Rectal smooth muscle tissue (tissue), 1 donor: Measurements from ENCODE around the gene REEP6.

Experiments
- H3K27ac ChIP-seq: one replicate; pipeline ENCODE4 v1.7.0; 2013; ENCODE audit warnings: low read depth, low read length, inconsistent platforms
- H3K27me3 ChIP-seq: one replicate; pipeline ENCODE4 v1.7.0; 2013; ENCODE audit warnings: low read length; ENCODE audit not compliant: control insufficient read depth, insufficient read depth
- H3K36me3 ChIP-seq: one replicate; pipeline ENCODE4 v1.7.0; 2013; ENCODE audit warnings: low read length; ENCODE audit not compliant: control insufficient read depth, insufficient read depth
- H3K4me1 ChIP-seq: one replicate; pipeline ENCODE4 v1.7.0; 2013; ENCODE audit warnings: low read length; ENCODE audit not compliant: control insufficient read depth, insufficient read depth
- H3K4me3 ChIP-seq: one replicate; pipeline ENCODE4 v1.7.0; 2013; ENCODE audit warnings: low read length
- H3K9ac ChIP-seq: one replicate; pipeline ENCODE4 v1.7.0; 2013; ENCODE audit warnings: low read length

REEP6 gene

DNA sequence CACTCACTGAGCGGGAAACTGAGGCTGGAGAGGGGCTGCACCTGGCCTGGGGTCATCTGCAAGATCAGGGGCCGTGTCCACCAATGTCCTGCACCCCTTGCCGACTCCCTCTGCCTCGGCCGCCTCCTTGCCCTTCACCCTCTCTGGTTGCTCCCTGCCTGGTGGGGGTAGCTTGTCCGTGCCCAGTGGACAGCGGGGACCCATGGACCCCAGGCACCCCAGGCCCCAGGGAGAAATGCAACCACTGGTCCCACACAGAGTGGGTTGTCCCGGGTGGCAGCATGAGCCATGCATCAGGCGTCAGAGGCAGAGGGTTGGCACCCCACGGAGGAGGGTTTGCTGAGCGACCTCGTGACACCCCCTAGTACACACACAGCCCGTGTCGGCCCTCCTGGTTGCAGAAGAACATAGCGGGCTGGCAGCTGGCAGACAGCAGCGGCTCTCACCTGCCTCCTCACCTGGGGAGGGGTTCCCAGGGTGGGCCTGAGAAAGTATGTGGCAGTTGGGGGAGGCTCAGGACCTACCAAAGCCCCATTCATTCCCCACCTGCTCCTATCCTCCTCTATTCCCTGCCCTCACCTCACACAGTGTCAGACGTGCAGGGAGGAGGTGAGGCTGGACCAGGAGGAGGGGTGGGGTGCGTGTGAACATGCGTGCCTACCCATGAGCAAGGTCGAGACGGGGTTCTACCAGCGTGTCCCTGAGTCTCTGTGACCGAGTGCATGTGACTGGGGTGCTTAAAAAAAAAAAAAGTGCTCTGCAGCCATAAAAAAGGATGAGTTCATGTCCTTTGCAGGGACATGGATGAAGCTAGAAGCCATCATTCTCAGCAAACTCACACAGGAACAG, 13.2 kb downstream of the REEP6 start:
- Histone ChIP-seq H3K4me3 (no peak overlapping the region), H3K36me3 (no peaks in the 10 kb centered on the region), H3K27ac (no peak overlapping the region), H3K27me3 (peaks cover 13% of the 10 kb centered on the region), H3K4me1 (no peaks in the 10 kb centered on the region), H3K9ac (no peak overlapping the region)

DNA sequence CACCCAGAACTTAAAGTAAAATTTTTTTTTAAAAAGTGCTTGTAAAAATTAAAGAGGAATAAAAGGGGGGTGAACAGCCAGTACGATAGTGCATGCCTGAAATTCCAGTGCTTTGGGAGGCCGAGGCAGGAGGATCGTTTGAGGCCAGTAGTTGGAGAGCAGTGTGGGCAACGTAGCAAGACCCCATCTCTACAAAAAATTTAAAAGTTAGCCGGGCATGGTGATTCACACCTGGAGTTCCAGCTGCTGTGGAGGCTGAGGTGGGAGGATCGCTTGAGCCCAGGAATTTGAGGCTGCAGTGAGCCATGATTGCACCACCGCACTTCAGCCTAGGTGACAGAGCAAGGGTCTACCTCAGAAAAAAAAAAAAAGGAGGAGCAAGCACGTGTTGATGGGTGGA, 14.0 kb downstream of the REEP6 start:
- H3K4me3 ChIP-seq = no peak overlapping the region
- no peak overlapping the region for H3K27ac ChIP-seq
- H3K36me3 ChIP-seq = no peaks in the 10 kb centered on the region
- peaks cover 13% of the 10 kb centered on the region for H3K27me3 ChIP-seq
- no peaks in the 10 kb centered on the region for H3K4me1 ChIP-seq
- H3K9ac ChIP-seq = no peak overlapping the region

DNA sequence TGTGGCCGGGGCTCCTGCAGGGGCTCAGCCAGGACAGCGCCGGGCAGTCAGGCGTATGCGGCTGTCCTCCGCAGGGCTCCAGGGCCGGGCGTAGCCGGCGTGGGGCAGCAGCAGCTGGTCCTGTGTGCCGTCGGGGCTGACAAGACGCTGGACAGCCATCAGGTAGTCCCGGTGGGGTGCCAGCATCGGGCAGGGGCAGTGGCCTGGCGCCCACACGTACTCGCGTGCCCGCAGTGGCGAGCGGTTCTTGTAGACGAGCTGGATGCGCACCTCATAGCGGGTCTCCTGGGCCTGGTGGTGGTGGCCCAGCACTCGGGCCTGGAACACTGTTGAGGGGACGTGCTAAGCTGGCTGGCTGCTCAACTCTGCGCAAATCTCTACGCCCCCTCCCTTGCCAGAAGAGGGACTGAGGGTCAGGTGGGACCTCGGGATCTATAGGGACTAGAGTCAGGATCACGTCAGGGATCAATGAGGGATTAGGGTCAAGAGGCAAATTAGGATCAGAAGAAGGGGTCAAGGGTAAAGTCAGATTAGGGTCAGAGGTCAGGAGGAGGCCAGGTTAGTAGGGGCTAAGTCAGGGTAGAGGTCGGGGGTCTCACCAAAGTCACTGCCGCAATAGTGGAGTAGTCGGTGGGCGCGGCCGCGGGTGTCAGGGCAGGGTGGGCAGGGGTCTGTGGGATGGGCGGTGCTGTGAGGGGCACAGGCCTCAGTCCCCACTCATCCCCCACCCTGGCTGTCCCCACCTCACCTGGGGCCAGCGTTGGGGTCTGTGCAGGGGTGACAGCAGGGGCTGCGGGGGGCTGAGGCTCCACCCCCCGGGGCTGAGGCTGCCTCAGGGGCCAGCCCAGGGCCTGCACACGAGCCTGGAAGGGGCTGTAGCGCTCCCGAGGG, 15.3 kb downstream of the REEP6 start:
- no peak overlapping the region for H3K27ac ChIP-seq
- no peak overlapping the region for H3K4me3 ChIP-seq

DNA sequence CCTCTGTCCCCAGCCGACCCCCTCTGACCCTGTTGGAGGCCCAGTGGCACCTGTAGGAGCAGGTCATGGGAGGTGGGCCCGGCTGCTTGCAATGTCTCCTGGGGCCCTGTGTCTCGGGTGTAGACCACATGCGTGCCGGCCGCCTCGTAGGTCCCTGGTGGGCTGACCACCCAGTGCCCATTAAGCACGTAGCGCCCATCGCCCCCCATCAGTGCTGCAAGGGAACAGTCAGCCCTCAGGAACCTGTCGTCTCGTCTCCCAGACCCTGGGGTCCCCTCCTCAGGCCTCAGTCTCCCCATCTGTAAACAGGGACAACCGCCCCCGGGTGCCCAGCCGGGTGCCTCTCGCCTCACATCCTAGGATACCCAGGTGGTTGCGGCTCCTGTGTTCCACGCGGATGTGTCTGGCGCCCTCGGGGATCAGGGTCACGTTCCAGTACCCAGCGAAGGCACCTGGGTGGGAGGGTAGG, 16.2 kb downstream of the REEP6 start:
- no peaks in the 10 kb centered on the region for H3K36me3 ChIP-seq
- no peak overlapping the region for H3K9ac ChIP-seq
- H3K4me1 ChIP-seq = no peaks in the 10 kb centered on the region

More for the DNA sequence above, 15.3 kb downstream of the REEP6 start:
- Histone ChIP-seq H3K4me1 (no peaks in the 10 kb centered on the region), H3K9ac (no peak overlapping the region), H3K36me3 (no peaks in the 10 kb centered on the region), H3K27me3 (peaks cover 13% of the 10 kb centered on the region)

DNA sequence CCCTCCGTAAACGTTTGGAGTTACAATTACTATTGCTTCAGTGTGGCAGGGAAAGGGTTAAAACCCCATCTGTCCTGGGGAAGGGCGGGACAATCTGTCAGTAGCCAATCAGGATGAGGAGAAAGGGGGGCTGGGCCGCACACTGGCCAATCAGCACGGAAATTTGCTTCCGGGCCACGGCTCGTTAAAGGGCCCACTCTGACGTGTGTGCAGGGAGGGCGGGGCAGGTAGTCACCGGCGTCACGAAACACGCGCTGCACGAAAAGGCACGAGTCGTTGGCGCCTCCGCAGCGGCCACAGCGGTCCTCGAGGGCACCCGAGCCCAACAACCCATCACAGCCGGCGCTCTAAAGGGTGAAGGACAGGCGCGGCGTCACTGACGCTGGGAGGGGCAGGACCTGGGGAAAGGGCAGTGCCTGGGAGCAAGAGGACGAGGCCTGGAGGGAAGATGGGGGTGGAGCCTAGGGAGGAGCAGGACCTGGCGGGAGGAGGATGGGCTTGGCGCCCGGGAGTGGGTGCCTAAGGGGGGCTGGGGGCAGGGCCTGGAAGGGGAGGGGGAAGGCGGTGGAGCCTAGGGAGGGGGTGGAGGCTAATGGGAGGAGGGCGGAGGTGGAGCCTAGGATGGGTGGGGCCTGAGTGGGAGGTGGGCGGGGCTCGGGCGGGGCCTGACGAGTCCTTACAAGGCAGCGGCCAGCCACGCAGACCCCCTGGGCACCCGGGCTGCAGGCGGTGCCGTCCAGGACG, 17.0 kb downstream of the REEP6 start:
- Histone ChIP-seq H3K36me3 (no peaks in the 10 kb centered on the region), H3K9ac (no peak overlapping the region), H3K27me3 (peaks cover 18% of the 10 kb centered on the region), H3K4me3 (peak overlapping the region; percentile 75), H3K27ac (peak overlapping the region; percentile 84), H3K4me1 (no peaks in the 10 kb centered on the region)

More for the DNA sequence above, 16.2 kb downstream of the REEP6 start:
- peak overlapping the region; percentile 84 for H3K27ac ChIP-seq
- H3K27me3 ChIP-seq = peaks cover 18% of the 10 kb centered on the region
- peak overlapping the region; percentile 55 for H3K4me3 ChIP-seq

DNA sequence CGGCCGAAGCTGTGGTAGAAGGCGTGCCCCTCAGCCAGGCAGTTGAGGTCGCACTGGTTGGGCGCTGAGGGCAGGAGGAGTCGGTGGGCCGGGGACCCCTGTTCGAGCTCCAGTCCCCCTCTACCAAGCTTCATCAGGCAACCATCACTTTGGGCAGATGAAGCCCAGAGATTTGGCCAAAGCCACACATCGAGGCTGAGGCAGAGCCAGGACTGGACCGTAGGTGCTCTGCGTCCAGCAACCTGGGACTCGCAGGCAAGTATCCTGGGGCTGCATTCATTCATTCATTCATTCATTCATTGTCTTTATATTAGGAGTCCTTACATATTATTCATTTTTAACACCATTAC, 17.5 kb downstream of the REEP6 start:
- Histone ChIP-seq H3K4me3 (no peak overlapping the region), H3K9ac (no peak overlapping the region), H3K27me3 (peaks cover 13% of the 10 kb centered on the region), H3K4me1 (no peaks in the 10 kb centered on the region), H3K36me3 (no peaks in the 10 kb centered on the region), H3K27ac (no peak overlapping the region)

DNA sequence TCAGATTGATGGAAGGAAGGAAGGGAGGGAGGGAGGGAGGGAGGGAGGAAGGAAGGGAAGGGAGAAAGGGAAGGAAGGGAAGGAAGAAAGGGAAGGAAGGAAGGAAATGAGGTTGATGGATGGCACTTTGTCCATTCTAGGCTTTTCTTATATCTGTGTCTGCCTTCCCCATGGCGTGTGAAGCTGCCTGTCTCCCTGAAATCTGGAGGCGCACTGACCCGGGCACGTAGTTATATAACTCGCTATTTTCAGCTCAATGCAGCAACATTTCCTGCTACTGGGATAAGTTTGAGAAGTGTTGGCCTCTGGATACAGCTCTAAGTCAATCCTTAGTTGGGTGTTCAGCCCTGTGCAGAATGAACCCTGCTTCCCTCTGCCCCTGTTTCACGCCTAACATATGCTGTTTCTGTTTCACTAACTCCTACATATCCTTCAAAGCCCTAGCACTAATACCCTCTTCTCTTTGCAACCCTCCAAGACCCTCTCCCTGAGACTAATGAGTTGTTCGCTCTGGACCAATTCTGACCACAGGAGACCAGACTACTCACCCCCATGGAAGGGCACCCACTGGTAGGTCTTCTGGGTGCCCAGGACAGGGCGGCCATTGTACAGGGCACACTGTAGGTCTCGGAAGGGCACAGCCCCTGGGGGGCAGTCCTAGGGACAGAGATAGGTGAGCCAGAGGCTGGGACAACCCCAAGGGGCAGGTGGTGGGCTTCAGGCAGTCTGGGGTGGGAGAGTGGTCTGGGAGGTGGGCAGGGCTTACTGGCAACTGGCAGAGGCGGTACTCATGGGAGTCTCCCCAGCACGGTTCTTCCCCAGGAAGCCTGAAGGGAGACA, 18.8 kb downstream of the REEP6 start:
- Histone ChIP-seq H3K27me3 (peaks cover 4% of the 10 kb centered on the region), H3K36me3 (no peaks in the 10 kb centered on the region), H3K9ac (no peak overlapping the region), H3K4me3 (no peak overlapping the region), H3K4me1 (no peaks in the 10 kb centered on the region), H3K27ac (no peak overlapping the region)

DNA sequence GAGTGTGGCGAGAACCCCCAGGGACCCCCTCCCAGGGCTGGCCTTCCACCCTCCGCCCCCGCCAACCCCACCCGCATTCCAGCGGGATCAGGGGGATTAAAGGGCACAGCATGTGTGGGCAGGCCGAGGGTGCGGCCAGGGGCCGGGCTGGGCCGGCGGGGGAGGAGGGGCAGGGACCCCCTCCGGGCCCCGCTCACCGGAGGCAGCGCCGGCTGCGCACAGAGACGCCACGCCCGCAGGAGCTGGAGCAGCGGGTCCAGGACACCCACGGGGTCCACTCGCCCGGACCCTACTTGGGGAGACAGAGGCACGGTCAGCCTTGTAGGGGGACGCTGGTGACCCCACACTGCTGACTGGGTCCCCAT, 19.4 kb downstream of the REEP6 start:
- no peaks in the 10 kb centered on the region for H3K36me3 ChIP-seq
- no peaks in the 10 kb centered on the region for H3K4me1 ChIP-seq
- no peak overlapping the region for H3K4me3 ChIP-seq
- no peak overlapping the region for H3K27ac ChIP-seq
- H3K27me3 ChIP-seq = peaks cover 4% of the 10 kb centered on the region
- H3K9ac ChIP-seq = no peak overlapping the region

DNA sequence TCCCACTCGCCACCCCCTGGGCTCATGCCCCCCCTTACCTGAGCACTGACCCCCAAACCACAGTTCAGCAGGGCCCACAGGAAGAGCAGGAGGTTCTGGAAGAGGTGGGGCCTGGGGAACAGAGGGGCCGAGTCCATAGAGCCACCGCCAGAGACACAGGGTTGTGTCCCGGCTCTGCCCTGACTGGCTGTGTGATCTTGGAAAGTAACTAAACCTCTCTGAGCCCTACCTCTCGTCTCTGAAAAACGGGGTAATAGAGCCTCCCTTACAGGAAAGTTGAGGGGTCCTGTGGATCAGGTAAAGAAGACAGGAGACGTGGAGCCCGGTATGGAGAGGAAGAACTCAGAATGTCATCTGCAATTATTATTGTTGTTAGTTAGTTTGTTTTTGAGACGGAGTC, 19.8 kb downstream of the REEP6 start:
- Histone ChIP-seq H3K36me3 (no peaks in the 10 kb centered on the region), H3K27ac (no peak overlapping the region), H3K4me1 (no peaks in the 10 kb centered on the region), H3K4me3 (no peak overlapping the region), H3K9ac (no peak overlapping the region), H3K27me3 (peaks cover 4% of the 10 kb centered on the region)

DNA sequence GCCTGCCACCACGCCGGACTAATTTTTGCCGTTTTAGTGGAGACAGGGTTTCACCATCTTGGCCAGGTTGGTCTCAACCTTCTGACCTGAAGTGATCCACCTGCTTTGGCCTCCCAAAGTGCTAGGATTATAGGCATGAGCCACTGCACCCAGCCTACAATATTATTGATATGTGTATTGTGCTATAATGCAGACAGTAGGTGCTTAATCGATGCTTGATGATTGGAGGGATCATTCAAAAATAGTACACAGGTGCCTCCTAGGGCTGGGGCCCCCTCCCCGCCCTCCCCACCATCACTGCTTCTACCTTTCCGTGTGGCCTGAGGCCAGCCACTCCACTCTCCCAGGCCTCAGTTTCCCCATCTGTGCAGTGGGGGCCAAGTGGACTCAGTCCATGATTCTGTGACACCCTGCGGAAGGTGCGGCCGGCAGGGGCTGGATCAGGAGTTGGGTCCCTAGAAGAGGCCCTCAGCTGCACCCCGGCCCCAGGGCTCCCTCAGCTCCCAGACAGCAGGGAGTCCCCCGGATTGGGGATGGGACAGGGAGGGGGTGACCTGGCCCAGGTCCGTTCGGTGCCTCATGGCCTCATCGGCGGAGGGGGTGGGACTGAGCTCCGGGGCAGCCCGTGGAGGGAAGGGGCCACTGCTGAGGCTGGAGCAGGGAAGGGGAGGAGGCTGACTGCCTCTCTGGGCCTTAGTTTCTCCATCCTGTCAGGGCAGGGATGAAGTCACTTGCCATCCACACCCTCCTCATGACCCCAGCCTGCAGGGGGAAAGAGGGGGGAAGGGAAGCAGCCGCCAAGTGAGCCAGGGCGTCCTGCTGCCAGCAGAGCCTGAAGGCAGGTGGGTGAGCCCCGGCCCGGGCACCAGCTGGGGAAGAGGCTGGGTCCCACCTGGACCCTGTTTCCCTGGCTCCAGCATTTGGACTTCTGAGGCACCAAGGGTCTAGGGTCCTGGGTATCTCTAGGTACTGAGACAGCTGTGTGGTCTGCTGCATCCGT, 20.6 kb downstream of the REEP6 start:
- Histone ChIP-seq H3K4me3 (no peak overlapping the region), H3K27me3 (peaks cover 4% of the 10 kb centered on the region), H3K4me1 (no peaks in the 10 kb centered on the region), H3K27ac (no peak overlapping the region), H3K36me3 (no peaks in the 10 kb centered on the region), H3K9ac (no peak overlapping the region)
